ENCODE measurements around the gene ST3GAL4. TPM values are rescaled to one million over a fixed set of nuclear protein-coding genes. Genes with fewer than 3 reads are reported as not detected.

The ST3GAL4 gene
- polyA plus RNA-seq, 2 of the 4 experiments (the other 2 are of a cell fraction), result 11.9 to 17.5 TPM

- ATAC-seq, result no peak; a peak in 1 of 6 replicates
- H3K4me3 ChIP-seq, result no peak overlapping the region
- FAIRE-seq, result no peak
- 80% methylated on average over 5 of the region's 5 CpGs for WGBS (ENCODE audit: missing lambda C conversion rate)
- TF ChIP-seq CHD4 (IDR thresholded peaks at IDR 0.05; ENCODE audit: borderline replicate concordance) (no peak), EHMT2 (IDR thresholded peaks at IDR 0.05; ENCODE audit: low read depth) (no peak), GATA3 (IDR thresholded peaks at IDR 0.05; ENCODE audit: borderline replicate concordance) (no peak), RARB (CRISPR knock-in tag; IDR thresholded peaks at IDR 0.05) (no peak), NFE2L2 (conservative IDR thresholded peaks at IDR 0.05; ENCODE audit: low read length) (no peak), FOSB (CRISPR knock-in tag; IDR thresholded peaks at IDR 0.05) (no peak), ELK1 (IDR thresholded peaks at IDR 0.05; ENCODE audit: low read depth, low read length) (no peak), TFCP2L1 (CRISPR knock-in tag; IDR thresholded peaks at IDR 0.05) (no peak), RFX5 (IDR thresholded peaks at IDR 0.05) (no peak), JUN (IDR thresholded peaks at IDR 0.05) (no peak), MAZ (IDR thresholded peaks at IDR 0.05; ENCODE audit: borderline replicate concordance, low read depth, low read length) (no peak)
- no peak for DNase-seq (ENCODE audit: low read depth in 1 of 2, low spot score in 1 of 2)
- CTCF ChIA-PET, result interaction anchor here (1.0 to 1.1 kb wide), 2 partner anchors 12 to 93 kb away, joined by 3 to 4 read pairs; no protein-coding TSS in a partner anchor
- POLR2A ChIA-PET, result no interaction called here
- H3K27ac ChIP-seq, result no peak overlapping the region
- no peak overlapping the region for H3K4me2 ChIP-seq
- peaks cover 11% of the 10 kb centered on the region; the same call in 2 of the 3 replicates for H3K4me1 ChIP-seq
- no peaks in the 10 kb centered on the region for H3K9me3 ChIP-seq
Measured at GRCh38 chr11:126404367-126404766, 48.9 kb downstream of the ST3GAL4 start.

GRCh38 chr11:126405374-126405773, 49.9 kb downstream of the ST3GAL4 start:
- DNase-seq (ENCODE audit: low read depth in 1 of 2, low spot score in 1 of 2) (no peak), FAIRE-seq (no peak), ATAC-seq (no peak)
- Histone ChIP-seq H3K27ac (no peak overlapping the region), H3K9me3 (no peaks in the 10 kb centered on the region), H3K4me2 (no peak overlapping the region), H3K4me1 (peaks cover 11% of the 10 kb centered on the region; the same call in 2 of the 3 replicates), H3K4me3 (no peak overlapping the region)
- ChIA-PET POLR2A (no interaction called here), CTCF (no interaction called here)
- TF ChIP-seq KDM5A (IDR thresholded peaks at IDR 0.05) (no peak), BHLHE40 (IDR thresholded peaks at IDR 0.05; ENCODE audit: low read depth, low read length) (no peak), RFX5 (IDR thresholded peaks at IDR 0.05) (no peak), ZSCAN20 (CRISPR knock-in tag; IDR thresholded peaks at IDR 0.05) (no peak), SMC3 (IDR thresholded peaks at IDR 0.05) (no peak), CBX2 (IDR thresholded peaks at IDR 0.05; ENCODE audit: borderline replicate concordance, low read depth) (no peak), ATOH8 (CRISPR knock-in tag; IDR thresholded peaks at IDR 0.05; ENCODE audit: low read depth) (no peak), FOSB (CRISPR knock-in tag; IDR thresholded peaks at IDR 0.05) (no peak), NFE2L2 (conservative IDR thresholded peaks at IDR 0.05; ENCODE audit: low read length) (no peak), REST (IDR thresholded peaks at IDR 0.05) (no peak), EHMT2 (IDR thresholded peaks at IDR 0.05; ENCODE audit: low read depth) (no peak), JUNB (IDR thresholded peaks at IDR 0.05) (no peak), E2F6 (IDR thresholded peaks at IDR 0.05; ENCODE audit: borderline replicate concordance, low read depth) (no peak), NPAS2 (CRISPR knock-in tag; IDR thresholded peaks at IDR 0.05; ENCODE audit: borderline replicate concordance) (no peak), PHF8 (IDR thresholded peaks at IDR 0.05; ENCODE audit: borderline replicate concordance, low read depth) (no peak), CTCF (IDR thresholded peaks at IDR 0.05) (no peak), GATA3 (IDR thresholded peaks at IDR 0.05; ENCODE audit: borderline replicate concordance) (no peak), FOXS1 (CRISPR knock-in tag; IDR thresholded peaks at IDR 0.05) (no peak), MAZ (IDR thresholded peaks at IDR 0.05; ENCODE audit: borderline replicate concordance, low read depth, low read length) (no peak), TP53 (CRISPR knock-in tag; IDR thresholded peaks at IDR 0.05) (no peak)
- WGBS (ENCODE audit: missing lambda C conversion rate), result 89% methylated on average over 1 of the region's 3 CpGs

Measured in A549 (cell line).